GM19324 (cell line): Measurements from ENCODE around the gene TMX1.

Experiments used
- ATAC-seq: cut with Tn5 transposase; IDR thresholded peaks from one replicate; pipeline ENCODE4 v1.9.1; 2021; ENCODE audit warnings: mild to moderate bottlenecking, moderate library complexity; ENCODE audit not compliant: unreplicated experiment, low FRiP score

TMX1 gene

DNA sequence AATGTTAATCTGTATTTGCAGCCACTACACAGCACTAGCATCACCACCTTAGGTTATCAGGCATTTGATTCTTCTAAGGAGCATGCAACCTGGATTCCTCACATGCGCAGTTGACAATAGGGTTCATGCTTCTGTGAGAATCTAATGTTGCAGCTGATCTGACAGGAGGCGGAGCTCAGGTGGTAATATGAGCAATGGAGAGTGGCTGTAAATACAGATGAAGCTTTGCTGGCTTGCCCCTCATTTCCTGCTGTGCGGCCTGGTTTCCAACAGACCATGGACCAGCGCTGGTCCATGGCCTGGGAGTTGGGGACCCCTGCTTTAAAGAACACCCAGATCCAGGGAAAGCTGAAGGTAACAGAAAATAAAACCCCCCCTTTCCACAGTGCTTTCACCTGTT is 51.0 kb downstream of the TMX1 start:
- no peak for ATAC-seq

DNA sequence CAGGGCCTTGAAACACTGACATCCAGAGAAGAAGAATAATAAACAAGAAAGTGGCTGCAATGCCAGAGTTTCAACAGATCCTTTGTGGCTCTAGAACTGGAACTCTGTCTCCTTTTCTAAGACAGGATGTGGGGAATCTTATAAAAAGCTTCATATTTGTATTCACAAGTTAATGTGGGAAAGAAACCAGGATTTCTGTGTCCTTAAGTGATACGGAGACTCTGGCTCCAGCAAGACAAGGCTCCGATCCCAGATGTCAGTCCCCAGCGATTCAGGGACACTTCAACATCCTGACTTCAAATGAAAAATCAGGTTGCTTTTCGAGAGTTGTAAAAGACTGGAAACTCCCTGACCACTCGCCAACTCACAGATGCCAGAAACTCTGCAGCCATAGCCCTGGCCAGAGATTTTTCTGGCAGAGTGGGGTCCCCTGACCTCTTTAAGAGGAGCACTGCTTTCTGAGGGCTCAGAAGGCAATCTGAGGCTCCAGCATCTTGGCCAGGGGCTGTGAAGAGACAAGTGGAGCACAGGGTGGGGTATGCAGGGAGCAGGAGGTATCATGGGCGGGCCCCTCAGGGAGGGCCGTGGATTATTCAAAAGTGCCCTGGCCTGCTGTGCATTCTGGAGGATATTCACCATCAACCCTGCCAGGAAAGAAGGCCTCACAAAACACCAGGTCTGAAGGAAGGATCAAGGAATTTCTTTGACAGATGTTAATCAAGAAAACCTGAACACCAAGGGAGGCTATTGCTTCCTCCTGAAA is 53.3 kb downstream of the TMX1 start:
- ATAC-seq: no peak

DNA sequence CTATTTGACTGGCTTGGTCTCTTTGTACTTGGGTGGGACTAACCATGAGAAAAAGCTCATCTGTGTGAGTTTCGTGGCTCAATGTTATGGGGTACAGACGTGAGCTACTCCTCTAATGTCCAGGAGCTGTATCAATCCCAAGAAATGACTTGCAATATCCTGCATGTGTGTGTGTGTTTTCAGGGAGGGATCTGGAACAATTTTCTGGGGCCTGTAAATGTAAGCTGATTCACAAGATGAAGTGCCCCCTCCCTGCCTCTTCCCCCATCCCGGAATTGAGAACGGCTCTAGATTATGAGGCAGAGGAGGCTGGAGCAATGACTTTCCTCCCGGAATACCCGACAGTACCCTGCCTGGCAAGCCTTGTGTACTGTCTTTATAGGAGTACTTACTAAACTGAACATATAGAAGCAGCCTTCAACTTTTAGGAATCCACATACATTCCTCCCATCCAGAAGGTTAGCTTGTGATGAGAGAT is 53.9 kb downstream of the TMX1 start:
- ATAC-seq: no peak

DNA sequence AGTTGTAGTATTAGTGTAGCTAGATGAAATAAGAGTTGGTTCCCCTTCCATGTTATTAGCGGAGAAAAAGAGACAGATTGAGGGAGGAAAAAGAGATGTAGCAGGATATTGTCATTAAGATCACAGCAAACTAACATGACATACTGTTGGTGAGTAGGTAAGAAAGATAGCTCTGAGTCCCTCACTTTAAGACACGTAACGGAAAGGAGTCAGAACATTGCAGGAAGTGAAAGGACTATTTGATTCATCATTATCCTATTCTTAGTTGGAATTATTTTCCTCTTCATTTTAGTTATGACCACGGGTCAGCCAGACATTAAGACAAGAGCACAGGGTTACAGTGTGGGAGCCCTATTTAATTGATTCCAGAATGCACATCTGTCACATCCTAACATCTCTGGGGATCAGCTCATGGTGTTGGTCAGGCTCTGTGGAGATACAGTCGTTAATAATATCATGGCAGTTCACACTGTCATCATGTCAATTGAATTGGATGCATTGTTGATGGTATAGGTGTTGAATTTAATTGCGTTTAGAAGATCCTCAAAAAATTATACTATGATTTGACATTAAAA is 55.0 kb downstream of the TMX1 start:
- no peak for ATAC-seq

DNA sequence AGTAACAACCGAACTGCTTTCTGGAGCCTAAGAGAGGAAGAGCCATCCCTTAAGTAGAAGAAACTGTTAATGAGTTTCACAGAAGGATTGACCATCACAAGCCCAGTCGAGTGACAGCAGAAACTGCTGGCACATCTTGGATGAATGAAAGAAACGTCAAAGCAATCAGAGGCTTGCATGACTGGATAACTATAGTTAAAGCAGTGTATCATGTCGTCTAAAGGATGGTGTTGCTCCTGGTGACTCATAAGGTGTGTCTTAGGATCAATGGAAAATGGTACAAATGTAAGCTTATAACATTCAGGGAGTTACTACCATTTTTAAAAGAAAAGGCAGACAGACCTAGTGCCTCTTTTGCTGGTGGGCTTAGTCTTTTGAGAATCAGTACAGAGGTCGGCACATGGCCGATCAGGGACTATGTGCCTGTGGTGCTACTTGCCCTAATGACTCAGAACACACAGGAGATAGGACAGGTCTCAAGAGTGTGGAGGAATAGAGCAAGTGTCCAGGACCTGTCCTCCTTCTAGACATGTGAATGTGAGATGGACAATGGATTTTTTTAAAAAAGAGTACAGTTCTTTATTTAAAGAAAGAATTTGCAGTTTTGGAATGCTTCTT is 55.7 kb downstream of the TMX1 start:
- ATAC-seq: no peak

DNA sequence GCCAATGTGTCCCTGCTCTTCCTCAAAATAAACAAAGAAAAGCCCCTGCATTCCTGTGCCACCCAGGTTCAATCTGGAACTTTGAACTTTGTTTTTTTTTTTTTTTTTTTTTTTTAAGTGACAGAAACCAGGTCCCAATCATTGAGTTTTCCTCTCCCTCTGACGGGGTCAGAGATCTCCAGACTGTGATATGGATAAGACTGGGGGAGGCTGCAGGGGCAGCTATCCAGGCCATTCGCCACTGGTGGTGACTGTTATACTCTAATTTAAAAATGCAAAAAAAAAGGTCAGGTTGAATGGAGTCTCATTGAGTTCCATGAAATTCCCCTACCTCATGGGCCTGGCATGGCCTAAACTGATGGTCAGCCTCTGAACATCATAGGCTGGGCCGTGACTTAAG is 57.0 kb downstream of the TMX1 start:
- ATAC-seq: no peak

DNA sequence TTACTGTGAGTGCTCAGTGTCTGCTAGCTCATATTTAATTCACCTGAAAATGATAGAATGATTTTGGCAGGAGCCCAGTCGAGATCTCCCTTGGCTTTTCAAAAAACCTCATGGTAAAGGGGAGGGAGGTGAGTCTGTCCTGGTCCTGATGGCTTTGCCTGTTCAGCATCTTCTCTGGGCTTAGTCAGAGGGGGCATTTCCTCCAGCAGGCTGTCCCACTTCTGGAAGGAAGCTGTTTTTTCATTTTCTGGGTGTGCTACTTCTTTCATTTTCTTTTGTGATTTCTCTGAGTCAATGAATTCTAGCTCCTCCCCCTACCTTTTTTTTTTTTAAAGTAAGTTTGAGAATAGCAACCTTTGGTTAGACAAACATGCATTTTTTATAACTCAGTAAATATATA is 58.8 kb downstream of the TMX1 start:
- ATAC-seq: no peak

DNA sequence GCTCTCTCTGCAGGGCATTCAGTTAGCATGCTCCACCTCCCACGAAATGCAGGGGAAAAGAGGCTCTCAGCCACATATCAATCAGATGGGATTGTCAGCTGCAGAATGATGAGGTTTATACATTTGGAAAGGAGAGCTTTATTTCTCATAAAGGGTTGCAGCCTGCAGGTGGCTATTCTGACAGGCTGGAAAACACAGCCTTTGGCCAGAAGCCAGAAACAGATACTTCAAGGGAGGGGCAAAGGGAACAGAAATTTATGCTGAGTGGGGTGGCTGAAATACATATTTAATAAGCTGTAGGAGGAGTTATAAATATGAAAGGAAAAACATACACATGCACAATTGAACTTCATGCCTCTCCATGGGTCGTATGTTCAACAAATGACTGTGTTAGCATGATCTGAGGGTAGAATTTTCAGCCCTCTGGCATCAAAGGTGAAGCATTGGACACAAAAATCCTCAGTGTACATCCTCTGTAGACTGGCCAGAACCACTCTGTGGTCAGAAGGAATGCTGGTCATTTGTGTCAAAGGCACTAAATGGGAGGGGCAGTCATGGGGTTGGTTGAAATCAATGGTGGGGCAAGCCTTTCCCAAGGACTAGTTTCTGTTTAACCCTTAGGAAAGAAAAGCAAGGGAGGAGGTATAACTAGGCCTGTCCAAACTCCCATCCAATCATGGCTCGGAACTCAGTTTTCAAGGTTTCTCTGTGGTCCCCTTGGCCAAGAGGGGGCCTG is 62.4 kb downstream of the TMX1 start:
- ATAC-seq: no peak

DNA sequence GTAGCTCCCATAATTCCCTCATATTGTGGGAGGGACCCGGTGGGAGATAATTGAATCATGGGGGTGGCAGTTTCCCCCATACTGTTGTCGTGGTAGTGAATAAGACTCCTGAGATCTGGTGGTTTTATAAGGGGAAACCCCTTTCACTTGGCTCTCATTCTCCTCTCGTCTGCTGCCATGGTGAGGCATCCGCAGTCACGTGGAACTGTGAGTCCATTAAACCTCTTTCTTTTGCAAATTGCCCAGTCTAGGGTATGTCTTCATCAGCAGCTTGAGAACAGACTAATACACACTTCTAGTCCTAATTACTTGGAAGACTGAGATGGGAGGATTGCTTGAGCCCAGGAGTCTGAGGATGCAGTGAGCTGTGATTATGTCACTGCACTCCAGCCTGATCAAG is 64.4 kb downstream of the TMX1 start:
- ATAC-seq: no peak

DNA sequence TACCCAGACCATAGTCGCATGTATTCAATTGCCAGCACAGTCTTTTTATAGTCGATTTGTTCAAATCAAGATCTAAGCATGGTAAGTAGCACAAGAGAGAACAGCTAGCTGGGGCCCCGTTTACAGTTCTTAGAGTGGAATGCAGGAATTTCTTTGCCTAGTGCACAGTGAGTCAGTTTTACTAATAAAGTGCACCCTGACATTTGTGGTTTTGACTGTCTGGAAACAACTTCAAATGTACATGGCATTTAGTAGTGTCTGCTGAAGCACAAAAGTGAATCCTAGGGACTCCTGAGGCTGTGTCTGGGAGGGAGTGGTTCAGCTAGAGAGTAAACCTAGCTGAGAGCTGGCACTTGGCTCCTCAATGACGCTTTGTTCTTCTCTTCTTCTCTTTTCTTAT is 64.9 kb downstream of the TMX1 start:
- no peak for ATAC-seq

DNA sequence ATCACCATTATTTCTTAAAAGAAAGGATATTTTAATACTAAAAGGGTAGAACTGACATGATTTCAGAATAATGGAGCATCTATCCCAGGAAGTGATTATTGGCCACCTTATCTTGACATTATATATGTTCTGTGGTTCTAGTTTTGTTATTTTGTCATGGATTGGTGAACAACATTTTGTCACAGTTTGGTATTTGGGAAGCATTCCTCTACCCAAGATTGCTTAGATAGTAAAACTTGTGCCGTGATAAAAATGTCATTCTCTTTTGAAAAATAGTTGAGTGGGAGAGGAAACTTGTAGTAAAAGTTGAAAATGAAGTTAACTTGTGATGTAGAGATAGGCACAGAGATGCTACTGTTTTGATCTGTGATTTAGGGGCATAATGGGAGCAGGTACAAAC is 65.7 kb downstream of the TMX1 start:
- no peak for ATAC-seq
